Ovary (tissue), 3 donors: ENCODE measurements around the gene THRB.

ENCODE experiments used
- CTCF ChIP-seq, 3 donors: fragments of 450-650 bp in 2 of 3; fragments of 200-600 bp in 1 of 3; IDR thresholded peaks; one replicate each; pipeline versions ENCODE4 v1.5.1 to v1.8.0; 2016 to 2022; ENCODE audit warnings: antibody characterized with exemption in 3 of 3, mild to moderate bottlenecking in 1 of 3
- EP300 ChIP-seq: sonication (generic); formaldehyde crosslinking; IDR thresholded peaks from one replicate; pipeline ENCODE4 v1.6.1; 2017; ENCODE audit warnings: antibody characterized with exemption
- POLR2A ChIP-seq: fragments of 450-650 bp; IDR thresholded peaks from one replicate; pipeline ENCODE4 v1.6.1; 2017; ENCODE audit warnings: antibody characterized with exemption, mild to moderate bottlenecking, moderate library complexity
- donor health status: DM: no; HTN: no; CAD: no.

DNA sequence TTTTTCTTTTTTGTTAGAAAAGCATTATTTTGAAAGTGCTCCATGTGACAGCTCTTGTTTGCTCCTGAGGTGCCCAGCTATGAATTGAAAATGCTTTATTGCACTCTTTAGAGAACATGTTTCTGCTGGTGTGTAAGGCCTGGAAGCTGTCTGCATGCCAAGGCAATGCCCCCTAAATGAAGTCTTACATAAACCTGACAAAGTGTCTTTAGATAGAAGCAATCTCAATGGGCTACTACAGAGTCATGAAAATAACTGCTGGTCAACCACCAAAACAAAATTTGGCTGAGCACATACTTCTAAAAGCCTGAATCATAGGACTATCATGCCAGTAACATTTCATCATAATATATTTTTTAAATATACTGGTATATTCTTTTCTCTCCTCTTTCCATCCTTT, 178.7 kb downstream of the THRB start:
- TF ChIP-seq EP300 (no peak), CTCF (IDR thresholded peaks at IDR 0.05) (no peak), POLR2A (no peak)
